T-cell (primary cell): ENCODE results near the gene GPX2. TPM values are rescaled to one million over a fixed set of nuclear protein-coding genes. Genes with fewer than 3 reads are reported as not detected.

Experiments used
- ATAC-seq, 4 experiments: fragments of 200-7000 bp in 3 of 4; fragments of 150-1000 bp in 1 of 4; cut with Tn5 transposase; replicated peaks in 1 of 4; 1 replicate in 3 of 4; 2 replicates in 1 of 4; pipeline ENCODE4 v1.10.0; 2021; ENCODE audit warnings: moderate library complexity in 3 of 4, mild to moderate bottlenecking in 2 of 4, moderate number of reproducible peaks in 1 of 4
- CTCF ChIA-PET, 2 donors: fragments of 300-600 bp; sonication (Branson Sonifier 250); formaldehyde crosslinking; loops; one replicate each; lab custom pipeline; 2022; ENCODE audit warnings: antibody characterized with exemption in 2 of 2; lab: Charles Lee
- POLR2A ChIA-PET, 2 donors: fragments of 300-600 bp; sonication (Branson Sonifier 250); formaldehyde crosslinking; loops; one replicate each; lab custom pipeline; 2022; ENCODE audit warnings: antibody characterized with exemption in 2 of 2; lab: Charles Lee
- DNase-seq, 35 experiments: peaks; one replicate each; pipeline versions ENCODE4 v3.0.0 to v3.0.0-alpha.2; 2013 to 2023
- H3K27ac ChIP-seq: one replicate; pipeline ENCODE4 v1.5.1; 2013; ENCODE audit warnings: low read length
- H3K27me3 ChIP-seq, 2 experiments: replicated peaks in 1 of 2; 1 replicate in 1 of 2; 2 replicates in 1 of 2; pipeline versions ENCODE4 v1.6.1 to v1.7.0; 2013; ENCODE audit warnings: low read length in 1 of 2, mixed read lengths in 1 of 2; ENCODE audit not compliant: control insufficient read depth in 2 of 2, insufficient read depth in 2 of 2; ENCODE audit errors: extremely low read depth in 1 of 2
- H3K36me3 ChIP-seq, 2 donors: 1 replicate in 1 of 2; 2 replicates in 1 of 2; pipeline versions ENCODE4 v1.6.1 to v1.7.0; 2013; ENCODE audit warnings: low read length in 1 of 2; ENCODE audit not compliant: control insufficient read depth in 2 of 2, insufficient read depth in 1 of 2; ENCODE audit errors: extremely low read depth in 1 of 2
- H3K4me1 ChIP-seq, 2 experiments: 1 replicate in 1 of 2; 2 replicates in 1 of 2; pipeline versions ENCODE4 v1.6.1 to v1.7.0; 2013; ENCODE audit warnings: low read length in 2 of 2, mixed read lengths in 1 of 2; ENCODE audit not compliant: insufficient read depth in 2 of 2, control insufficient read depth in 1 of 2; ENCODE audit errors: extremely low read depth in 1 of 2
- H3K4me3 ChIP-seq, 2 donors: 1 replicate in 1 of 2; 2 replicates in 1 of 2; pipeline versions ENCODE4 v1.5.1 to v1.7.0; 2013; ENCODE audit warnings: mild to moderate bottlenecking in 2 of 2, low read length in 1 of 2, moderate library complexity in 1 of 2; ENCODE audit not compliant: control insufficient read depth in 1 of 2; ENCODE audit errors: extremely low read depth in 1 of 2
- H3K9me3 ChIP-seq: 2 replicates; pipeline ENCODE4 v1.7.0; 2013
- H3K27ac Mint-ChIP-seq, 2 donors: one replicate each; pipeline ENCODE4 v1.8.0; 2020 to 2021; ENCODE audit warnings: mild to moderate bottlenecking in 2 of 2, mixed read lengths in 2 of 2
- H3K27me3 Mint-ChIP-seq, 2 donors: one replicate each; pipeline ENCODE4 v1.8.0; 2021 to 2022; ENCODE audit warnings: mixed read lengths in 2 of 2
- H3K36me3 Mint-ChIP-seq: one replicate; pipeline ENCODE4 v1.8.0; 2021; ENCODE audit warnings: mixed read lengths
- H3K4me1 Mint-ChIP-seq, 3 donors: one replicate each; pipeline ENCODE4 v1.8.0; 2020 to 2022; ENCODE audit warnings: mixed read lengths in 3 of 3, mild to moderate bottlenecking in 1 of 3
- H3K4me3 Mint-ChIP-seq, 3 donors: one replicate each; pipeline ENCODE4 v1.8.0; 2020 to 2022; ENCODE audit warnings: mild to moderate bottlenecking in 3 of 3, mixed read lengths in 3 of 3, moderate library complexity in 3 of 3
- H3K9me3 Mint-ChIP-seq, 3 donors: one replicate each; pipeline ENCODE4 v1.8.0; 2020 to 2022; ENCODE audit warnings: mixed read lengths in 3 of 3
- WGBS: methylation state at CpG from one replicate; pipeline ENCODE4 v1.1.5; 2013; ENCODE audit warnings: missing lambda C conversion rate; ENCODE audit not compliant: insufficient coverage; 5-methylcytosine and 5-hydroxymethylcytosine counted together
- total RNA-seq, 35 experiments: library from RNA in 6 of 35; stranded (reverse) in 6 of 35; fragments of 120-200 nt in 1 of 35; gene quantifications; one replicate each; pipeline versions ENCODE4 v1.2.1 to v1.2.4 and lab custom pipeline; 2013 to 2026

The GPX2 gene
- total RNA-seq, 5 donors from 2014 or later (not counting 1 experiment from before 2014, with no cell fraction given): 0.56 to 0.93 (median 0.89) TPM; not detected in 2

DNA sequence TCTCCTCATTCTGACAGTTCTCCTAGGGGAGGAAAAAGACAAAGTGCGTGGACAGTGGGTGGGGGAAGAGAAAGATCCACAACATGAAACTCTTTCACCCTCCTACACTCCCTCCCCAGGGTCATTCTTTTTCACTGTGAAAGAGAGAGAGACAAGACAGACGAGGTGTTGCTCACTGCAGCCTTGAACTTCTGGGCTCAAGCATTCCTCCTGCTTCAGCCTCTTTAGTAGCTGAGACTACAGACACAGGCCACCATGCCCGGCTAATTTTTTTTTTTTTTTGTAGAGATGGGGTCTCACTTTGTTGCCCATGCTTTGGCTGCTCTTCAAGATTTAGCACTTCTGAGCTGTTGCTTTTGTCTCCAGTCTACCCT, 2.7 kb downstream of the GPX2 start:
- H3K4me3 Mint-ChIP-seq: no peak overlapping the region
- peaks cover 55% of the 10 kb centered on the region for H3K36me3 Mint-ChIP-seq
- ChIA-PET CTCF (interaction anchor here in 1 of 2 donors (1.0 kb wide), 1 partner anchor 48 kb away, joined by 3 read pairs; no protein-coding TSS in a partner anchor), POLR2A (interaction anchor here in 1 of 2 donors (0.7 kb wide), 1 partner anchor 1037 kb away, joined by 3 read pairs; no protein-coding TSS in a partner anchor)
- ATAC-seq (no peak), DNase-seq (no peak)
- Histone ChIP-seq H3K27me3 (no peaks in the 10 kb centered on the region), H3K4me1 (peaks cover 2 to 10% of the 10 kb centered on the region in 2 experiments), H3K27ac (no peak overlapping the region), H3K36me3 (peaks cover 7 to 53% of the 10 kb centered on the region in 2 donors), H3K9me3 (no peaks in the 10 kb centered on the region), H3K4me3 (no peak overlapping the region)
- H3K27me3 Mint-ChIP-seq: no peaks in the 10 kb centered on the region
- peak overlapping the region; percentile 33 to 75 for H3K27ac Mint-ChIP-seq
- H3K9me3 Mint-ChIP-seq: no peaks in the 10 kb centered on the region
- WGBS: 75% methylated on average over 2 of the region's 3 CpGs
- H3K4me1 Mint-ChIP-seq: peaks cover 79 to 88% (median 85%) of the 10 kb centered on the region in 3 donors

DNA sequence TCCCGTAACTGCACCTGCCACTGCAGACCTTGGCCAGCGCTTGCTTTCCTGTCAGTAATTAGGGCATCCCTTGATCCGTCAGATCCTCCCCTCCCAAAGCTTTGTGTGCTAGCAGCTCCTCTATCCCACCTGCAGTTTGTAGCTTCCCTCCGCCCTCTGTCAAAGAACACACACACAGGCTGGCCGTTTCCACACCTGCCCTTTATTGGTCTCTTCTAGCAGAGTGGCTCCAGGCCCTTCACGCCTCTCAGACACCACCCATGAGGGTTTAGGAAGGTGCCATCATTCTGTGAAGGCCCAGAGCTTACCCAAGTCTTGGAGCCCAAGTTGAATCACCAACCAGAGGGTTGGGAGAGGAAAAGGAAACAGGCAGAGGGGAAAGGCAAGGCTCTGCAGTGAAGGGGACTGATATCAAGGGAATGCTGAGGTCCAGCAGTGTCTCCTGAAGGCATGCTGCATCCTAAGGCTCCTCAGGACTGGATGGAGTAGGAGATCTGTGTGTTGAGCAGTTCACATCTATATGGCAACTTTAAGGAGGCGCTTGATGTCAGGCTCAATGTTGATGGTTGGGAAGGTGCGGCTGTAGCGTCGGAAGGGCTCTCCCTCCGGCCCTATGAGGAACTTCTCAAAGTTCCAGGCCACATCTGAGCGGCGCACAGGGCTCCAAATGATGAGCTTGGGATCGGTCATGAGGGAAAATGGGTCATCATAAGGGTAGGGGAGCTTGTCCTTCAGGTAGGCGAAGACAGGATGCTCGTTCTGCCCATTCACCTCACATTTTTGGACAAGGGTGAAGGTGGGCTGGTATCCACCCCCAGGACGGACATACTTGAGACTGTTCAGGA, 3.4 kb downstream of the GPX2 start:
- no peak for DNase-seq
- H3K27me3 ChIP-seq: no peaks in the 10 kb centered on the region
- peaks cover 2 to 8% of the 10 kb centered on the region in 2 experiments for H3K4me1 ChIP-seq
- Mint-ChIP-seq H3K4me3 (no peak overlapping the region), H3K4me1 (peaks cover 79 to 88% (median 85%) of the 10 kb centered on the region in 3 donors), H3K36me3 (peaks cover 57% of the 10 kb centered on the region), H3K27ac (peak overlapping the region; percentile 45 to 73), H3K9me3 (no peaks in the 10 kb centered on the region), H3K27me3 (no peaks in the 10 kb centered on the region)
- ATAC-seq: no peak
- ChIA-PET POLR2A (interaction anchor here in 1 of 2 donors (0.7 kb wide), 1 partner anchor 1037 kb away, joined by 3 read pairs; no protein-coding TSS in a partner anchor), CTCF (interaction anchor here in 1 of 2 donors (0.5 to 1.0 kb wide), 2 partner anchors 12 to 47 kb away, joined by 3 to 5 read pairs; no protein-coding TSS in a partner anchor)
- 98% methylated on average over 6 of the region's 17 CpGs for WGBS
- peaks cover 7 to 53% of the 10 kb centered on the region in 2 donors for H3K36me3 ChIP-seq
- H3K27ac ChIP-seq: no peak overlapping the region
- no peak overlapping the region for H3K4me3 ChIP-seq
- H3K9me3 ChIP-seq: no peaks in the 10 kb centered on the region

DNA sequence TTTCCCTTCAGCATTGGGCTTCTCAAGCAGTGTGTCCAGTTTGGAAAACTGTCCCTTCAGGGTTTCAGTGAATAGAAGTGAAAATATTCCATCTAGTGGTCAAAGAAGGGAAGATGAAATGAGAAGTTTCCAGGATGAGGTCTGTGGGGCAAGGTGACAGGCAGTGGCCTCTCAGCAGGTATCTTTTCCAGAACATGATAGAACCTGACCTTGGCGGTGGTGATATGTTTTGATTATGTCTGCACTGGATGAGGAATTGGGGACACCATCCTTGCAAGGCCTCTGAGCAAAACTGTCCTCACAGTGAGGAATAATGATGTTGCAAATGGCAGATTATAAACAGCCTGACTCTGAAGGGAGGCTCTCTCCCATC, 4.7 kb downstream of the GPX2 start:
- Mint-ChIP-seq H3K9me3 (no peaks in the 10 kb centered on the region), H3K4me3 (no peak overlapping the region), H3K27ac (peak overlapping the region in 1 of 2 donors; percentile 22), H3K36me3 (peaks cover 59% of the 10 kb centered on the region), H3K27me3 (no peaks in the 10 kb centered on the region), H3K4me1 (peaks cover 74 to 81% (median 76%) of the 10 kb centered on the region in 3 donors)
- DNase-seq (no peak), ATAC-seq (no peak)
- H3K36me3 ChIP-seq: peaks cover 7 to 58% of the 10 kb centered on the region in 2 donors
- peaks cover 0 to 2% of the 10 kb centered on the region in 2 experiments for H3K4me1 ChIP-seq
- H3K27me3 ChIP-seq: no peaks in the 10 kb centered on the region
- WGBS: 80% methylated on average over 1 of the region's 1 CpG
- H3K27ac ChIP-seq: no peak overlapping the region
- CTCF ChIA-PET: no interaction called here
- POLR2A ChIA-PET: interaction anchor here in 1 of 2 donors (1.4 kb wide), 1 partner anchor 23 kb away, joined by 6 read pairs; the partner anchor contains the start of gene CHURC1
- H3K9me3 ChIP-seq: no peaks in the 10 kb centered on the region
- H3K4me3 ChIP-seq: no peak overlapping the region

DNA sequence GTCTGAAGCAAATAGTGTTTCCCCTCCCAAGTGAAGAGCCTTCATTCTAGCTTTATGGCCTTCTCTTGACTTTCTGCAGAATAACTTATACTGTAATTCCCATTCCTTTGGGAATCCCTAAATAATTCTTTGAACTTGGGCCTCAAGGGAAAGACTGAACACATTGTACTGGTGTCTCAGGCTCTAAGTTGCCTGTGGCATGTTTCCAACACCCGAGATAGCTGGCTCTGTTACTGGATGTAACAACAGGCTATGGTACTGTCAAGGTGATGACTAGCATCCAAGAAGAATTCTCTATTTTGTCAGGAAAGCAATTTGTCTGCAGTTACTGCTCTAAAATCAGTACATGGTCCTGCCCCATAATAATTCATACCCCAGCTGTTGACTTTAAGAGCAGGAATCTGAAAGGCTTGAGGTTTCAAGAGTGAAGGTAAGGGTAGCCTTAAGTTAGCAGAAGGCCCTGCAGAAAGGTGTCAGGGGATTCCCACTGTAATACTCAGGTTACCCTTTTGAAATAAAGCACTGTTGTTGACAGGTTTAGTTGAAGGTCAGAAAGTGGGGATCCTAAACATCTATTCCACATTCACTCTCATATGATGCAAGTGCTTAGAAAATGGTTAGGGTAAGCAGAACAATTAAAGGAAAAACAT, 5.2 kb downstream of the GPX2 start:
- WGBS: no CpG with 5 or more reads among the region's 1 CpG
- Histone ChIP-seq H3K4me1 (peaks cover 0 to 2% of the 10 kb centered on the region in 2 experiments), H3K4me3 (no peak overlapping the region), H3K27me3 (no peaks in the 10 kb centered on the region), H3K27ac (no peak overlapping the region), H3K9me3 (no peaks in the 10 kb centered on the region), H3K36me3 (peaks cover 4 to 63% of the 10 kb centered on the region in 2 donors)
- H3K27me3 Mint-ChIP-seq: no peaks in the 10 kb centered on the region
- CTCF ChIA-PET: interaction anchor here in 1 of 2 donors (1.6 to 2.2 kb wide), 2 partner anchors 13 to 114 kb away, joined by 3 to 9 read pairs; no protein-coding TSS in a partner anchor
- H3K36me3 Mint-ChIP-seq: peaks cover 59% of the 10 kb centered on the region
- no peak for ATAC-seq
- POLR2A ChIA-PET: interaction anchor here in 1 of 2 donors (0.6 to 1.4 kb wide), 3 partner anchors 17 to 60 kb away, joined by 3 to 9 read pairs (median 6); partner anchors contain the start of gene CHURC1
- H3K4me3 Mint-ChIP-seq: no peak overlapping the region
- peak overlapping the region; percentile 61 to 76 for H3K27ac Mint-ChIP-seq
- no peak for DNase-seq
- no peaks in the 10 kb centered on the region for H3K9me3 Mint-ChIP-seq
- H3K4me1 Mint-ChIP-seq: peaks cover 72 to 80% (median 74%) of the 10 kb centered on the region in 3 donors

DNA sequence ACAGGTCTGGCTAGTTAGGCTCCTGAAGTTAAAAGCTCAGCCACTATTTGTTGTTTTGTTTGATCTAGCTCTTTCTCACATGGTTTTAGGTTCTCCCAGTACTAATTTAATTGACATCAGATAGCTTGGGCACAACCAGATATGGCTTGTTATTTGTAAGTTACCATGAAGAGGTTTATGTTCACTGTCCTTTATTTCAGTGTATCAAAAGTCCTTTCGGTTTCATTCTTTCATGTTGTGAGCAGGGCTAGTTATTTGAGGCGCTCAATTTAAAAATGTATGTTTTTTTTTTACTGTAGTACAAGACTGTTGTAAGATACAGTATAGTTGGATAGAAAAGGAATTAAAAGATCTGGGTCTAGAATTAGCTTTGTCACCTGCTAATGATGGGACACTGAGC, 7.0 kb downstream of the GPX2 start:
- Histone ChIP-seq H3K4me1 (peaks cover 4 to 16% of the 10 kb centered on the region in 2 experiments), H3K36me3 (peaks cover 0 to 65% of the 10 kb centered on the region in 2 donors), H3K27ac (peak overlapping the region; percentile 43), H3K9me3 (no peaks in the 10 kb centered on the region), H3K4me3 (no peak overlapping the region), H3K27me3 (no peaks in the 10 kb centered on the region)
- Mint-ChIP-seq H3K4me3 (peak overlapping the region; percentile 7 to 54 (median 52)), H3K27ac (peak overlapping the region; percentile 30 to 82), H3K9me3 (no peaks in the 10 kb centered on the region), H3K36me3 (peaks cover 58% of the 10 kb centered on the region), H3K27me3 (no peaks in the 10 kb centered on the region), H3K4me1 (peaks cover 67 to 70% (median 68%) of the 10 kb centered on the region in 3 donors)
- DNase-seq (no peak), ATAC-seq (no peak)
- ChIA-PET CTCF (interaction anchor here in 1 of 2 donors (0.6 to 2.2 kb wide), 3 partner anchors 11 to 716 kb away, joined by 3 to 9 read pairs (median 9); no protein-coding TSS in a partner anchor), POLR2A (interaction anchor here in 1 of 2 donors (0.6 kb wide), 1 partner anchor 21 kb away, joined by 4 read pairs; no protein-coding TSS in a partner anchor)
- WGBS: 58% methylated on average over 2 of the region's 2 CpGs
